Heart right ventricle (tissue), 16 donors: Measurements from ENCODE around the gene EHD1. TPM values are rescaled to one million over a fixed set of nuclear protein-coding genes. Genes with fewer than 3 reads are reported as not detected.
A peak's percentile ranks its signal among the peaks of the same experiment; 100 is the strongest.

Experiments
- ATAC-seq, 8 donors: fragments of 200-7000 bp; cut with Tn5 transposase; one replicate each; pipeline ENCODE4 v1.9.1; 2020; ENCODE audit warnings: mild to moderate bottlenecking in 8 of 8, moderate library complexity in 8 of 8, moderate number of reproducible peaks in 1 of 8
- DNase-seq, 2 donors: peaks; one replicate each; pipeline ENCODE4 v3.0.0-alpha.2; 2020
- H3K27ac ChIP-seq, 10 donors: fragments of 200-600 bp; sonication (generic) in 2 of 10; one replicate each; pipeline versions ENCODE4 v1.5.0 to v1.8.0; 2020 to 2022; ENCODE audit warnings: mild to moderate bottlenecking in 3 of 10
- H3K27me3 ChIP-seq, 7 donors: fragments of 200-600 bp; one replicate each; pipeline ENCODE4 v1.8.0; 2021 to 2022; ENCODE audit warnings: mild to moderate bottlenecking in 2 of 7
- H3K36me3 ChIP-seq, 9 donors: fragments of 200-600 bp; sonication (generic) in 1 of 9; one replicate each; pipeline versions ENCODE4 v1.5.0 to v1.8.0; 2020 to 2022; ENCODE audit warnings: mild to moderate bottlenecking in 2 of 9
- H3K4me1 ChIP-seq, 9 donors: fragments of 200-600 bp; sonication (generic) in 1 of 9; one replicate each; pipeline versions ENCODE4 v1.5.0 to v1.8.0; 2020 to 2022; ENCODE audit warnings: mild to moderate bottlenecking in 4 of 9
- H3K4me3 ChIP-seq, 10 donors: fragments of 200-600 bp; sonication (generic) in 2 of 10; one replicate each; pipeline versions ENCODE4 v1.5.0 to v1.8.0; 2020 to 2022; ENCODE audit warnings: mild to moderate bottlenecking in 7 of 10, moderate library complexity in 2 of 10
- H3K9me3 ChIP-seq, 11 donors: fragments of 200-600 bp in 10 of 11; sonication (generic) in 2 of 11; one replicate each; pipeline versions ENCODE4 v1.5.0 to v1.8.0; 2013 to 2022; ENCODE audit warnings: mild to moderate bottlenecking in 2 of 11, control low read depth in 1 of 11, moderate library complexity in 1 of 11
- CTCF ChIP-seq, 9 donors: fragments of 200-600 bp; sonication (generic) in 2 of 9; IDR thresholded peaks; one replicate each; pipeline versions ENCODE4 v1.5.0 to v1.8.0; 2021 to 2022; ENCODE audit warnings: antibody characterized with exemption in 9 of 9, mild to moderate bottlenecking in 5 of 9, moderate library complexity in 1 of 9
- WGBS, 2 donors: extraction: QIAGEN DNeasy Blood & Tissue Kit; methylation state at CpG; one replicate each; pipeline ENCODE4 v1.1.7; 2013; ENCODE audit warnings: inconsistent platforms in 1 of 2; 5-methylcytosine and 5-hydroxymethylcytosine counted together
- intact Hi-C, 10 donors: fragments of 100-400 bp; cut with DNase I; formaldehyde crosslinking; loops; one replicate each; pipeline versions ENCODE4 v1.11.1 to v1.14.2; 2022
- polyA plus RNA-seq, 2 donors: library from polyadenylated mRNA; stranded (reverse); fragments of 200-250 nt; gene quantifications; one replicate each; pipeline ENCODE4 v1.2.3, GENCODE V29; 2013
- total RNA-seq, 10 donors: library from RNA; stranded (reverse); fragmentation: NEBNext Ultra II Directional in 3 of 10; extraction: Animal tissue kit (Norgen Biotek cat#: 25700) in 3 of 10; gene quantifications; one replicate each; pipeline versions ENCODE4 v1.2.1 to v1.2.4, GENCODE V29; 2021 to 2023
- donor health status: Arrhythmogenic right ventricular cardiomyopathy.
- donor health status: ischemic (EF 13 %, LVEDD 7.1; RV severe dilation, severe dysfunction).
- donor health status: healthy with polysubstance abuse.
- donor health status: DM: no; HTN: yes; CAD: no.
- donor health status: DM: no; HTN: no; CAD: no.
- donor health status: ischemic (EF 25% LVEDD 6.9; RV normal size, moderate dysfunction).
- donor health status: ischemic (EF 25% LVEDD 5.7; RV mildly dilated, moderate dysfunction).
- donor health status: healthy.
- donor health status: DM: yes; HTN: yes; CAD: no.
- donor health status: Ischemic cardiomyopathy.
- donor health status: ischemic (EF 35%, LVEDD 5.7; RV mildly dilated, moderate dysfunction).
- donor health status: nonischemic (EF 11% LVEDD 7.7; RV severe dilation, severe dysfunction).
- donor health status: DM: yes; HTN: yes; CAD: no.
- donor health status: PGD.
- donor health status: ischemic (EF 29% LVEDD 5.4; RV normal size, mild dysfunction).
- donor health status: nonischemic (EF 23%, LVEDD 6.1; RV moderate dilation, normal function).

Gene EHD1
- total and polyA plus RNA-seq, 12 donors: 26.0 to 73.1 (median 41.1) TPM

- WGBS, 2 donors: 52 to 66% methylated on average over 11 of the region's 11 CpGs
- no peaks in the 10 kb centered on the region for H3K27me3 ChIP-seq
- no peak for TF ChIP-seq CTCF (IDR thresholded peaks at IDR 0.05)
- H3K27ac ChIP-seq: peak overlapping the region in 8 of 10 donors; percentile 34 to 77 (median 66)
- intact Hi-C loops: loop anchor here in 5 of 10 donors (1.0 to 10.0 kb wide), 3 partner anchors 44 to 108 kb away; no protein-coding TSS in a partner anchor
- no peaks in the 10 kb centered on the region for H3K9me3 ChIP-seq
- peaks cover 15 to 57% (median 40%) of the 10 kb centered on the region in 9 donors for H3K4me1 ChIP-seq
- peaks cover 0 to 31% (median 3%) of the 10 kb centered on the region in 9 donors for H3K36me3 ChIP-seq
- no peak overlapping the region for H3K4me3 ChIP-seq
- peak in 2 of 8 donors; percentile 2 to 10 for ATAC-seq
- peak in 1 of 2 donors; percentile 62 for DNase-seq
These were observed 14.0 kb upstream of the EHD1 start for GRCh38 chr11:64892411-64892831.

- no peak overlapping the region for H3K4me3 ChIP-seq
- ATAC-seq (no peak), DNase-seq (no peak)
- intact Hi-C loops: loop anchor here in 5 of 10 donors (1.0 to 10.0 kb wide), 3 partner anchors 44 to 107 kb away; no protein-coding TSS in a partner anchor
- WGBS, 2 donors: 80 to 81% methylated on average over 5 of the region's 5 CpGs
- no peak for TF ChIP-seq CTCF (IDR thresholded peaks at IDR 0.05)
- H3K36me3 ChIP-seq: peaks cover 0 to 25% (median 0%) of the 10 kb centered on the region in 9 donors
- no peaks in the 10 kb centered on the region for H3K9me3 ChIP-seq
- peak overlapping the region in 7 of 10 donors; percentile 34 to 77 (median 68) for H3K27ac ChIP-seq
- peaks cover 15 to 60% (median 45%) of the 10 kb centered on the region in 9 donors for H3K4me1 ChIP-seq
- no peaks in the 10 kb centered on the region for H3K27me3 ChIP-seq
These were observed 13.5 kb upstream of the EHD1 start for GRCh38 chr11:64891880-64892279.

- Histone ChIP-seq H3K36me3 (peaks cover 0 to 20% (median 0%) of the 10 kb centered on the region in 9 donors), H3K9me3 (no peaks in the 10 kb centered on the region), H3K27me3 (no peaks in the 10 kb centered on the region), H3K4me1 (peaks cover 15 to 60% (median 46%) of the 10 kb centered on the region in 9 donors), H3K27ac (peak overlapping the region in 4 of 10 donors; percentile 68 to 77 (median 72)), H3K4me3 (no peak overlapping the region)
- WGBS, 2 donors: 90 to 93% methylated on average over 25 of the region's 25 CpGs
- intact Hi-C loops: loop anchor here in 4 of 10 donors (5.0 to 10.0 kb wide), 2 partner anchors 44 to 107 kb away; no protein-coding TSS in a partner anchor
- no peak for ATAC-seq
- no peak for DNase-seq
- TF ChIP-seq CTCF (IDR thresholded peaks at IDR 0.05): no peak
These were observed 12.9 kb upstream of the EHD1 start for GRCh38 chr11:64891215-64891848.

- DNase-seq: no peak
- Histone ChIP-seq H3K27me3 (no peaks in the 10 kb centered on the region), H3K27ac (peak overlapping the region in 3 of 10 donors; percentile 19 to 48 (median 31)), H3K9me3 (no peaks in the 10 kb centered on the region), H3K4me1 (peaks cover 15 to 60% (median 46%) of the 10 kb centered on the region in 9 donors), H3K4me3 (no peak overlapping the region), H3K36me3 (peaks cover 0 to 12% (median 0%) of the 10 kb centered on the region in 9 donors)
- TF ChIP-seq CTCF (IDR thresholded peaks at IDR 0.05): no peak
- no peak for ATAC-seq
- intact Hi-C loops: loop anchor here in 4 of 10 donors (5.0 to 10.0 kb wide), 2 partner anchors 43 to 106 kb away; no protein-coding TSS in a partner anchor
- 90 to 93% methylated on average over 7 of the region's 7 CpGs for WGBS, 2 donors
These were observed 12.1 kb upstream of the EHD1 start for GRCh38 chr11:64890522-64890939.
